ENCODE data around the gene DELE1.
"Not testable (repeated sequence)": the region's sequence is repeated elsewhere in the genome, so short reads cannot be mapped to it uniquely, and the experiment has no call there.

Gene DELE1

GRCh38 chr5:141890429-141890828 is 33.2 kb upstream of the DELE1 start:
- not testable (repeated sequence) for DNase-seq

GRCh38 chr5:141897425-141897824 is 26.2 kb upstream of the DELE1 start:
- no peak for DNase-seq

GRCh38 chr5:141898448-141899049 is 25.1 kb upstream of the DELE1 start:
- no peak for DNase-seq

GRCh38 chr5:141902015-141902814 is 21.5 kb upstream of the DELE1 start:
- no peak for DNase-seq

- no peak for DNase-seq
These were observed 20.4 kb upstream of the DELE1 start for GRCh38 chr5:141903261-141903660.

GRCh38 chr5:141904551-141904950 is 19.1 kb upstream of the DELE1 start:
- no peak for DNase-seq

- no peak for DNase-seq
These were observed 17.2 kb upstream of the DELE1 start for GRCh38 chr5:141906517-141906916.

GRCh38 chr5:141906972-141907371 is 16.7 kb upstream of the DELE1 start:
- no peak for DNase-seq

- no peak for DNase-seq
These were observed 14.9 kb upstream of the DELE1 start for GRCh38 chr5:141908796-141909195.

GRCh38 chr5:141909212-141909611 is 14.5 kb upstream of the DELE1 start:
- DNase-seq, result no peak

- no peak for DNase-seq
These were observed 13.4 kb upstream of the DELE1 start for GRCh38 chr5:141910271-141910673.

- no peak for DNase-seq
These were observed 10.0 kb upstream of the DELE1 start for GRCh38 chr5:141913560-141914198.

- DNase-seq, result no peak
These were observed 9.4 kb upstream of the DELE1 start for GRCh38 chr5:141914199-141914743.

GRCh38 chr5:141914797-141915196 is 8.9 kb upstream of the DELE1 start:
- no peak for DNase-seq

GRCh38 chr5:141915881-141916336 is 7.8 kb upstream of the DELE1 start:
- no peak for DNase-seq

- DNase-seq, result no peak
These were observed 7.1 kb upstream of the DELE1 start for GRCh38 chr5:141916522-141916921.

- DNase-seq, result no peak
These were observed 5.9 kb upstream of the DELE1 start for GRCh38 chr5:141917760-141918159.

GRCh38 chr5:141919218-141920119 is 4.2 kb upstream of the DELE1 start:
- no peak for DNase-seq

GRCh38 chr5:141920771-141921170 is 2.9 kb upstream of the DELE1 start:
- DNase-seq, result no peak

GRCh38 chr5:141922827-141923447 is 734 bp upstream of the DELE1 start:
- DNase-seq, result not testable (repeated sequence)

GRCh38 chr5:141926434-141926833 is 2.8 kb downstream of the DELE1 start:
- DNase-seq, result no peak

GRCh38 chr5:141928051-141928450 is 4.4 kb downstream of the DELE1 start:
- no peak for DNase-seq
